ENCODE results near the gene KLHL34.
A peak's percentile ranks its signal among the peaks of the same experiment; 100 is the strongest.

KLHL34 gene

DNA sequence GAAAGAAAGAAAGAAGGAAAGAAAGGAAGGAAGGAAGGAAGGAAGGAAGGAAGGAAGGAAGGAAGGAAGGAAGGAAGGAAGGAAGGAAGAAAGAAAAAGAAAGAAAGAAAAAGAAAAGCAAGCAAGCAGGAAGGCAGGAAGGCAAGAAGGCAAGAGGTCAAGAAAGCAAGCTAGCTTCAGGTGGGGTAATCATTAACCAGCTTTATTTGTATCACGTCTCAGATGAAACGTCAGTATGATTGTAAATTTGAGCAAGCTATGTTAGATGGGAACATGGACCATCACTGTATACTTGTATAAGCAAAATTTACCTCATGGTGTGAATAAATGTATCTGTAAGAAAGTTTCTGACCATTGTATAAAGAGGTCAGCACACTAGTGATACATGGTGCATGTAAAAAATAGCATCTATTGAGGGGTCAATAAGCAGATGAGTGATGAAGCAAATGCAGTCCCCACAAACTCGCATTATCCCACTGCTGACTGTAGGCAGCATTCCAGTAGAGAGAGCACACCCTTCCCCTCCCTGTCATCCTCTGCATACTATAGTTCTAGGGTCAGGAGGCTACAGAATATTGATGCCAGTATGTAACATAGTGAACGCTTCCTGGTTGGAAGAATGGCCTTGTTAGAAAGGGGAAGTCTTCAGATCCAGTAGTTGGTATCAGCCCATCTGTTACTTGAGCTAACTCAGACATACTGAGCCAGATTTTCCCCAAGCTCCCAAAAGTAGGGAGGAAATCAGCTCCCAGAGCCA is 16.5 kb upstream of the KLHL34 start:
- Histone ChIP-seq H3K27ac (ENCODE audit: low read depth, low read length, severe bottlenecking) (no peak overlapping the region), H3K36me3 (ENCODE audit: control insufficient read depth, insufficient read depth, low read length) (no peaks in the 10 kb centered on the region), H3K4me3 (ENCODE audit: extremely low read depth, insufficient read depth, low read length, poor library complexity, severe bottlenecking) (no peak overlapping the region), H3K4me1 (ENCODE audit: control insufficient read depth, insufficient read depth, low read length, poor library complexity, severe bottlenecking) (no peaks in the 10 kb centered on the region), H3K9me3 (ENCODE audit: control insufficient read depth, low read length) (no peaks in the 10 kb centered on the region)
- WGBS, 2 experiments (ENCODE audit: insufficient coverage in 2 of 2): no CpG with 5 or more reads among the region's 4 CpGs

DNA sequence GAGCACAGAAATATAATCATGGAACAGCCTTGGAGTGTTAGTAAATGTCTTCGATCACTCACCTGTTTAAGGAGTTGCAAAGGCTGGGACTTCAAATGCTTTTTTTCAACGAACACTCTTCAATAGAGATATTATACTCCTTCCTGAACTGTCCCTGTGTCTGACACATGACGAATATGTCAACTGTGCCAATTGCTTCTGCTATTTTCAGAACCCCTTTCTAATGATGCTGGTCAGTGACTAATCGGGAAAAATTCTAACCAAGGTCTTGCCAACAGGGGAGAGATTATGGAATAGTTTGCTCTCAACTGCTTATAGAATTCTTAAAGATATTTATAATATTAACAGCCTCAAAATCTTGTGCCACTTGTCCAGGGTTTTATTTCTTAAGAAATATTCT is 8.5 kb upstream of the KLHL34 start:
- H3K4me1 ChIP-seq (ENCODE audit: control insufficient read depth, insufficient read depth, low read length, poor library complexity, severe bottlenecking): no peaks in the 10 kb centered on the region
- no peaks in the 10 kb centered on the region for H3K36me3 ChIP-seq (ENCODE audit: control insufficient read depth, insufficient read depth, low read length)
- WGBS, 2 experiments (ENCODE audit: insufficient coverage in 2 of 2): no CpG with 5 or more reads among the region's 4 CpGs
- no peak overlapping the region for H3K4me3 ChIP-seq (ENCODE audit: extremely low read depth, insufficient read depth, low read length, poor library complexity, severe bottlenecking)
- no peaks in the 10 kb centered on the region for H3K9me3 ChIP-seq (ENCODE audit: control insufficient read depth, low read length)
- H3K27ac ChIP-seq (ENCODE audit: low read depth, low read length, severe bottlenecking): no peak overlapping the region

GRCh38 chrX:21666252-21666651 is 8.1 kb upstream of the KLHL34 start:
- H3K9me3 ChIP-seq (ENCODE audit: control insufficient read depth, low read length): no peaks in the 10 kb centered on the region
- 60% methylated on average over 1 of the region's 4 CpGs; no CpG with 5 or more reads in 1 of the 2 experiments for WGBS, 2 experiments (ENCODE audit: insufficient coverage in 2 of 2)
- no peak overlapping the region for H3K27ac ChIP-seq (ENCODE audit: low read depth, low read length, severe bottlenecking)
- no peaks in the 10 kb centered on the region for H3K36me3 ChIP-seq (ENCODE audit: control insufficient read depth, insufficient read depth, low read length)
- H3K4me1 ChIP-seq (ENCODE audit: control insufficient read depth, insufficient read depth, low read length, poor library complexity, severe bottlenecking): no peaks in the 10 kb centered on the region
- no peak overlapping the region for H3K4me3 ChIP-seq (ENCODE audit: extremely low read depth, insufficient read depth, low read length, poor library complexity, severe bottlenecking)

DNA sequence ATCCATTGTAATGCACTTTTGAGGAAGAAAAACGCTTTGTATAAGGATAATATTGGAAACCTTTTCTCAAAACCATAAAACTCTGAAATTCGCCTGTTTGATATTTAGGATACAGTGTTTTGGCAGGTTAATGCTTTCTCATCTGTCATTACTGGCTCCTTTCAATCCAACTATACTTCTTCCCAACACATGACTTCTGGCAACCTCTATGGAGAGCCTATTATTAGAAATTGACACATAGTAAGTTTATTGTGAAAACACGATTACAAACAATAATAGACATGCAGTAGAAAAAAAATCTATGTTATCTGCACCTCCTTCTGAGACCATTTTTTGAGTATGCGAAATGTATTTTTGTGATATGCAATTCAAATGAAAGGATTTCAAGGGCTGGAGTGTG is 4.6 kb upstream of the KLHL34 start:
- no peak overlapping the region for H3K4me3 ChIP-seq (ENCODE audit: extremely low read depth, insufficient read depth, low read length, poor library complexity, severe bottlenecking)
- H3K9me3 ChIP-seq (ENCODE audit: control insufficient read depth, low read length): no peaks in the 10 kb centered on the region
- H3K4me1 ChIP-seq (ENCODE audit: control insufficient read depth, insufficient read depth, low read length, poor library complexity, severe bottlenecking): no peaks in the 10 kb centered on the region
- no peak overlapping the region for H3K27ac ChIP-seq (ENCODE audit: low read depth, low read length, severe bottlenecking)
- H3K36me3 ChIP-seq (ENCODE audit: control insufficient read depth, insufficient read depth, low read length): no peaks in the 10 kb centered on the region
- 80 to 100% methylated on average over 1 of the region's 4 CpGs for WGBS, 2 experiments (ENCODE audit: insufficient coverage in 2 of 2)

- Histone ChIP-seq H3K4me1 (ENCODE audit: control insufficient read depth, insufficient read depth, low read length, poor library complexity, severe bottlenecking) (no peaks in the 10 kb centered on the region), H3K9me3 (ENCODE audit: control insufficient read depth, low read length) (no peaks in the 10 kb centered on the region), H3K27ac (ENCODE audit: low read depth, low read length, severe bottlenecking) (no peak overlapping the region), H3K4me3 (ENCODE audit: extremely low read depth, insufficient read depth, low read length, poor library complexity, severe bottlenecking) (no peak overlapping the region), H3K36me3 (ENCODE audit: control insufficient read depth, insufficient read depth, low read length) (no peaks in the 10 kb centered on the region)
- no CpG with 5 or more reads among the region's 6 CpGs for WGBS, 2 experiments (ENCODE audit: insufficient coverage in 2 of 2)
These were observed 3.2 kb upstream of the KLHL34 start for GRCh38 chrX:21661316-21661715.

DNA sequence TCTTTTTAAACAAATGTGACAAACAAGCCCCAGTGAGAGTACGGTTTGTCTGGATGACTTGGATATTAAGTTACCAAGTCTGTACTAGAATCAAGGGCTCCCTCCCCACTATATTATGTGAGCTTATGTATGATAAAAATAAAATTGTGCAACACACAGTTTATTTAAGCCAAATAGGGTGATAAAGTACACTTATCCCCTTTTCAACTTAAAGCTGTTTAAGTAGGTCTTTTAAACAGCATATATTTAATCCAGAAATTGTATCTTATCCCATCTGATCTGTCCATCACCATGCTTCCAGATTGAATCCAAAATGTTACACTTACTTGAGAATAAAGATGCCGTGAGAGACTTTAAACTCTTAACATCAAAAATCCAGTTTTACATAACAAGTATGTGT is 2.0 kb upstream of the KLHL34 start:
- no peaks in the 10 kb centered on the region for H3K9me3 ChIP-seq (ENCODE audit: control insufficient read depth, low read length)
- H3K4me3 ChIP-seq (ENCODE audit: extremely low read depth, insufficient read depth, low read length, poor library complexity, severe bottlenecking): no peak overlapping the region

DNA sequence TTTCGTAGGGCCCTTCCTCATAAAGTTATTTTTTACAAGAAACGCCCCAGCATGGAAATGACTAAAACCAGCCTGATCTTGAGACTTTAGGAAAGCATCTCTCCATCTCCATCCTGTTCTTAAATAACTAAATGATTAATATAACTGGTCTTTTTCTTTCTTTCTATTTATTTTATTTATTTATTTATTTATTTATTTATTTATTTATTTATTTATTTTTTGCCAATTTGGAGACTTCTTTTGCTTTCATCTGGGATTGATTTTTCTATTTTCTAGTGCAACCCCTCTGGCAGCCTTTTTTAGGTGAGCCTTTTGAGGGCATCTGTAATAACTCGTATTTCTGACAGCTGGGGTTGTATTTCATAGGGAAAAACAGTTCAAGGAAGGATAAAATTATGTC is 1.2 kb upstream of the KLHL34 start:
- Histone ChIP-seq H3K36me3 (ENCODE audit: control insufficient read depth, insufficient read depth, low read length) (no peaks in the 10 kb centered on the region), H3K9me3 (ENCODE audit: control insufficient read depth, low read length) (no peaks in the 10 kb centered on the region)

More for the DNA sequence above, 2.0 kb upstream of the KLHL34 start:
- no CpG with 5 or more reads among the region's 2 CpGs for WGBS, 2 experiments (ENCODE audit: insufficient coverage in 2 of 2)
- no peak overlapping the region for H3K27ac ChIP-seq (ENCODE audit: low read depth, low read length, severe bottlenecking)
- no peaks in the 10 kb centered on the region for H3K36me3 ChIP-seq (ENCODE audit: control insufficient read depth, insufficient read depth, low read length)
- no peaks in the 10 kb centered on the region for H3K4me1 ChIP-seq (ENCODE audit: control insufficient read depth, insufficient read depth, low read length, poor library complexity, severe bottlenecking)

GRCh38 chrX:21658746-21659145 is 616 bp upstream of the KLHL34 start:
- 49 to 54% methylated on average over 14 to 18 of the region's 23 CpGs for WGBS, 2 experiments (ENCODE audit: insufficient coverage in 2 of 2)
- peak overlapping the region; percentile 5 for H3K4me3 ChIP-seq (ENCODE audit: extremely low read depth, insufficient read depth, low read length, poor library complexity, severe bottlenecking)
- no peaks in the 10 kb centered on the region for H3K4me1 ChIP-seq (ENCODE audit: control insufficient read depth, insufficient read depth, low read length, poor library complexity, severe bottlenecking)
- H3K36me3 ChIP-seq (ENCODE audit: control insufficient read depth, insufficient read depth, low read length): no peaks in the 10 kb centered on the region
- H3K27ac ChIP-seq (ENCODE audit: low read depth, low read length, severe bottlenecking): no peak overlapping the region
- no peaks in the 10 kb centered on the region for H3K9me3 ChIP-seq (ENCODE audit: control insufficient read depth, low read length)

More for the DNA sequence above, 1.2 kb upstream of the KLHL34 start:
- WGBS, 2 experiments (ENCODE audit: insufficient coverage in 2 of 2): 60% methylated on average over 1 of the region's 3 CpGs; no CpG with 5 or more reads in 1 of the 2 experiments
- Histone ChIP-seq H3K27ac (ENCODE audit: low read depth, low read length, severe bottlenecking) (no peak overlapping the region), H3K4me1 (ENCODE audit: control insufficient read depth, insufficient read depth, low read length, poor library complexity, severe bottlenecking) (no peaks in the 10 kb centered on the region), H3K4me3 (ENCODE audit: extremely low read depth, insufficient read depth, low read length, poor library complexity, severe bottlenecking) (no peak overlapping the region)

GRCh38 chrX:21657318-21658151 is 595 bp downstream of the KLHL34 start:
- H3K4me1 ChIP-seq (ENCODE audit: control insufficient read depth, insufficient read depth, low read length, poor library complexity, severe bottlenecking): no peaks in the 10 kb centered on the region
- H3K27ac ChIP-seq (ENCODE audit: low read depth, low read length, severe bottlenecking): no peak overlapping the region
- WGBS, 2 experiments (ENCODE audit: insufficient coverage in 2 of 2): 92 to 96% methylated on average over 14 to 38 of the region's 57 CpGs
- no peaks in the 10 kb centered on the region for H3K9me3 ChIP-seq (ENCODE audit: control insufficient read depth, low read length)
- H3K36me3 ChIP-seq (ENCODE audit: control insufficient read depth, insufficient read depth, low read length): no peaks in the 10 kb centered on the region
- H3K4me3 ChIP-seq (ENCODE audit: extremely low read depth, insufficient read depth, low read length, poor library complexity, severe bottlenecking): no peak overlapping the region

DNA sequence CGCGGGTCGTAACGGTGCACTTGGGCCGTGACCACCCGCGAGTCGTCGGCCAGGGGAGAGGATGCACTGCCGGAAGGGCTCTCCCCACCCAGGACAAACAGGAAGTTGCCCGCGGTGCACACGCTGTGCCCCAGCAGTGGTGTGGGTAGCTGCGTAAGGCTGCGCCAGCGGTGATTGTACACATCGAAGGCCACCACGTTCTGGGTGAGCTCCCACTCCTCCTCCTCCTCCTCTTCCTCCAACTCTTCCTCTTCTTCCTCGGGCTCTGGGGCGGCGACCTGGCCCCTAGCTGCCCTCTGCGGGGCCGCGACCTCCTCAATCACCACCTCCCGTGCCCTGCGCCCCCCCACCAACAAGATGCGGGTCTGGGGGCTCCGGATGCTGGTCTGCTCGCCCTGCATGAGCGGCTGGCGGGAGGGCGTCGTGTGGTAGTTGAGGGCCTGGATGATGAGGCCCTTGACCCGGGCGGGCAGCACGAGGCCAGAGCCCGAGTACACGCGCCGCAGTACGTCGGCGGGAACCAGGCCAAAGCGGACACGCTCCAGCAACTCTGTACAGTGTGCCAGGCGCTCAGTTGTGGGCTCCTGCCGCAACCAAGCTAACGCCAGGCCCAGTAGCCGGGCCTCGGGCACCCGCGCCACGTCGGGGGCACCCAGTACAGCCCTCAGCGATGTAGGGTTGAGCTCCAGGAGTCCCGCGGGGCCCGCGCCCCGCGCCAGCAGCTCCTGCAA is 1.4 kb downstream of the KLHL34 start:
- Histone ChIP-seq H3K36me3 (ENCODE audit: control insufficient read depth, insufficient read depth, low read length) (no peaks in the 10 kb centered on the region), H3K4me3 (ENCODE audit: extremely low read depth, insufficient read depth, low read length, poor library complexity, severe bottlenecking) (no peak overlapping the region)

More for the DNA sequence above, 1.4 kb downstream of the KLHL34 start:
- Histone ChIP-seq H3K27ac (ENCODE audit: low read depth, low read length, severe bottlenecking) (no peak overlapping the region), H3K4me1 (ENCODE audit: control insufficient read depth, insufficient read depth, low read length, poor library complexity, severe bottlenecking) (no peaks in the 10 kb centered on the region), H3K9me3 (ENCODE audit: control insufficient read depth, low read length) (no peaks in the 10 kb centered on the region)
- 96 to 98% methylated on average over 28 to 37 of the region's 61 CpGs for WGBS, 2 experiments (ENCODE audit: insufficient coverage in 2 of 2)
